GM21447 (cell line): ENCODE results near the gene CRIP2.

Experiments used
- ATAC-seq: cut with Tn5 transposase; IDR thresholded peaks from one replicate; pipeline ENCODE4 v1.9.1; 2021; ENCODE audit not compliant: unreplicated experiment

The CRIP2 gene

GRCh38 chr14:105476097-105476830, 1.6 kb downstream of the CRIP2 start:
- ATAC-seq = no peak

- ATAC-seq = no peak
These were observed 2.4 kb downstream of the CRIP2 start for GRCh38 chr14:105476831-105477659.

DNA sequence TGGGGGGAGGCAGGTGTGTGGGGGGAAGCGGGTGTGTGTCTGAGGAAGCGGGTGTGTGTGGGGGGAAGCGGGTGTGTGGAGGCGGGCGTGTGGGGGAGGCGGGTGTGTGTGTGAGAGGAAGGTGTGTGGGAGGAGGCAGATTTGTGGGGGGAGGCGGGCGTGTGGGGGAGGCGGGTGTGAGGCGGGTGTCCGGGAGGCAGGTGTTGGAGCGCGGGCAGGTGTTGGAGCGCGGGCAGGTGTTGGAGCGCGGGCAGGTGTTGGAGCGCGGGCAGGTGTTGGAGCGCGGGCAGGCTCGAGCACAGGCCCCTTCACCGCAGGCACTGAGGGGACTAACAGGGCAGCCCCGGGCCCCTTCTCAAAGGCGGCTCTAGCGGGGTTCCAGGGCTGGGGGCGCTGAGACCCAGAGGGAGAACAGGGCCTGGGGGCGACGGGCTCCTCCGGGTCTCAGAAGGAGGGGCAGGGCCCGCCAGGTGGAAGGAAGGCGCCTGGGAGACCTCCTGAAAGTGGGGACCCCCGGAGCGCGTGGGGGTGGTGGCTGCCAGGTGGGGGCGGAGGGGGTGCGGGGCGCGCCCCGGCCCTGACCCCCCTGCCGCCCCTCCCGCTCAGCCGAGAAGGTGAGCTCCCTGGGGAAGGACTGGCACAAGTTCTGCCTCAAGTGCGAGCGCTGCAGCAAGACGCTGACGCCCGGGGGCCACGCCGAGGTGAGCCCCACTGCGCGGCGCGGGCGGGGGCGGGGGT, 3.2 kb downstream of the CRIP2 start:
- ATAC-seq = no peak

DNA sequence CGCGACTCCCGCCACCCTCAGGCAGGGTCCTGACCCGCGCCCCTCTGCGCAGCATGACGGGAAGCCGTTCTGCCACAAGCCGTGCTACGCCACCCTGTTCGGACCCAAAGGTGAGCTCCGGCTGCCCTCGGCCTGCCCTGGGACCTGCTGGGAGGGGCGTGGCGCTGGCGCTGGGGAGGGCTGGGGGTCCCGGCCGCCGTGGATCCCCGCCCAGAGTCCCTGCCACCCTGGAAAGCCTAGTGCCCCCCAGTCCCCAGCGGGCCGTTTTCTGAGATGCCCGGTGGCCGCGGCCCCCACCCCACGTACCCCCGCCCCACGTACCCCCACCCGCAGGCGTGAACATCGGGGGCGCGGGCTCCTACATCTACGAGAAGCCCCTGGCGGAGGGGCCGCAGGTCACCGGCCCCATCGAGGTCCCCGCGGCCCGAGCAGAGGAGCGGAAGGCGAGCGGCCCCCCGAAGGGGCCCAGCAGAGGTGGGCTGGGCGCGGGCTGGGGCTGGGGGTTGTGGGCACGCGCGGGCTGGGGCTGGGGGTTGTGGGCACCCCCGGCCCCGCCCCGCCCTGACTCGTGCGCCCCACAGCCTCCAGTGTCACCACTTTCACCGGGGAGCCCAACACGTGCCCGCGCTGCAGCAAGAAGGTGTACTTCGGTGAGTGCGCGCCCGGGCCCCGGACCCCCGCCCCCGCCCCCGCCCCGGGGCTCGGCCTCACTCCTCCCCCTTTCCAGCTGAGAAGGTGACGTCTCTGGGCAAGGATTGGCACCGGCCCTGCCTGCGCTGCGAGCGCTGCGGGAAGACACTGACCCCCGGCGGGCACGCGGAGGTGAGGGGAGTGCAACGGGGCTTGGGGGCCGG, 4.0 kb downstream of the CRIP2 start:
- no peak for ATAC-seq

GRCh38 chr14:105479431-105480158, 5.0 kb downstream of the CRIP2 start:
- ATAC-seq = no peak

- no peak for ATAC-seq
These were observed 5.7 kb downstream of the CRIP2 start for GRCh38 chr14:105480199-105480746.

DNA sequence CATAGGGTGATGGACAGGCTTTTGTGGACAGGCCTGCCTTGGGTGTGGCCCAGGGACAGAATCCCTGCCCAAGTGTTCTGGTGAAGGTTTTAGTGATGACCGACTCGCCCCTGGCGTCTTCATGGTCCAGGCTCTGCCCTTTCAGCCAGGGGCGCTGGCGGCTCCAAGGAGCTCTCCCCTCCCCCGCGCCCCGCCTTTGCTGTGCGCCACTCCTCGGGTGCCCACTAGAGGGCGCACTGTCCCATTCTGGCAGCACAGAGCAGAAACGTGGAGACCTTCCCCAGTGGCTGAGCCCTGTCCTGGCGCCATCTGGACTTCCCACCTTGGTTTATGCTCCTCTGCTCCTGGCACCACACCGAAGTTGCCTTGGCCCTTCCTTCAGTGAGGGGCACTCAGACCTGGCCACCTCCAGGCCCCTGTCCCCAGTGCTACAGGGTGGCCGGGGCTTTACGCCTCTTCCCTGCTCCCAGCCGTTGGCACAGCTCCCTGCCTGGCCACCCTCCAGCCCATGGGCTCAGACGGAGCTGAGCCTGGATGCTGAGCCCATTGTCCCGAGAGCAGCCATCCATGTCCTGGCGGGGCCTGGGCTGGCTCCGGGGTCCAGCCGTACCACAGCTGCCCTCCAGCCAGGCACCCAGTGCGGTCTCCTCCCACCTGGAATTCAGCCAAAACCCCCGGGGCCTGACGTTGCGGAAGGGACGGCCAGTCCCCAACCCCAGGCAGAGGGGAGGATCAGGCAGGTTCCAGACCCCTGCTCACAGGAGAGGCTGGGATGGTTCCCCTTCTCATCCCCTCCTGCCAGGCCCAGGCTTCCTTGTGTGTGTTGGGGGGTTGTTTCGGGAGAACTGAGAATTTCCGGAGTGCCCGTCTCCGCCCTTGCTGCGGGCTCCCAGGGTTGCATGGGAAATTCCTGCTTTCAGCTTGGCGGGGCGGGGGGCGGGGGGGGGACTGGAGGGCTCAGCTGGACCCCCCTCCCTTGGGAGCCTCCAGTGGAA, 6.5 kb downstream of the CRIP2 start:
- peak; percentile 51 for ATAC-seq

DNA sequence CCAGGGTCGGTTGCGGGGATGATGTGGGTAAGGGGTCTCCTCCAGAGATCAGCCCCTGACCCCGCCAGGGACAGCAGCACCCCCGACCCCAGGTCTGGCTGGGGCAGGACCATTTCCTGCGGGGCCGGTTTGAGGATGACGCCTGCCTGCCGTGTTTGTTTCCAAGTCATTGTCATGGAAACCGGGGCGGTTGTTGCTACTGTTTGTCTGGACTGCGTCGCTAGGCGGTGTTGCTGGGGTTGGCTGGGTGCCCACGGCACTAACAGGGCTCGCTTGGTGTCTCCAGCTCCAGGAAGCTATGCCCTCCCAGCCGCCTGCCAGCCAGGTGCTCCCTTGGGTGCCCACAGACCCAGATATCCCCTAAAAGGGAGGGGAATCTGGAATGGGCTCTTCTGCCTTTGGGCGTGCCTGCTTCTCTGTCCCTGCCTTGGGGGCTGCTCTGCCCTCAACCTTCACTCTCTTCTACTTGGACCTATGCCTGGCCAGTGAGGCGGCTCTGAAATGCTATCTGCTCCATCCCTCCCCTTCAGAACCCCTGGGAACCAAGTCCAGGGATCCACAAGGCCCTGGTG, 7.4 kb downstream of the CRIP2 start:
- ATAC-seq = peak; percentile 56

- no peak for ATAC-seq
These were observed 8.0 kb downstream of the CRIP2 start for GRCh38 chr14:105482486-105483110.

GRCh38 chr14:105483300-105484068, 8.9 kb downstream of the CRIP2 start:
- ATAC-seq = no peak

GRCh38 chr14:105484069-105484996, 9.7 kb downstream of the CRIP2 start:
- no peak for ATAC-seq

- no peak for ATAC-seq
These were observed 10.4 kb downstream of the CRIP2 start for GRCh38 chr14:105484997-105485393.

DNA sequence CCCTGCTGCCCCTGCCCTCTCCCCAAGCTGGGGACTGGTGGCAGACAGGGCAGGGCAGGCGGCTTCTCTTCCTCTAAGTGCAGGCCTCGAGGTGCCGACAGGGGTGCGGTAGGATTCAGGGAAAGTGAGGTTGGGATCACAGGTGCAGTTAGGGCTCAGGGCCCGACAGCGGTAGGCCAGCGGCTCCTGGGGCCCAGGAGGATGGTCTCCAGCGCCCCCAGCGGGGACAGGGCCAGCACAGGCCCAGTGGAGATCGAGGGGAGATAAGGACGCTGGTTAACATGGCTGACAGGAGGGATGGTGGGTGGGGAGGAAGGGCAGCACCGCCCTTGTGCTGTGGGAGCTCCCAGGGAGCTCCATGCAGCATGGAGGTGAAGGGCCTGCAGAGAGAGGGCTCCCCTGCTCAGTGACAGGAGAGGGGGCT, 11.1 kb downstream of the CRIP2 start:
- ATAC-seq = no peak

- no peak for ATAC-seq
These were observed 11.7 kb downstream of the CRIP2 start, which contains the start of gene CRIP1 for GRCh38 chr14:105486163-105486973. Gene CRIP1 (plus strand): TSS chr14:105486886. CDS start chr14:105487260, 374 bp downstream.

GRCh38 chr14:105486974-105487448, 12.4 kb downstream of the CRIP2 start:
- ATAC-seq = no peak
